ENCODE results near the gene FXYD5. TPM values are rescaled to one million over a fixed set of nuclear protein-coding genes. Genes with fewer than 3 reads are reported as not detected.
A peak's percentile ranks its signal among the peaks of the same experiment; 100 is the strongest.
"Not testable (repeated sequence)": the region's sequence is repeated elsewhere in the genome, so short reads cannot be mapped to it uniquely, and the experiment has no call there.

Gene FXYD5
- total RNA-seq, 1 experiment from 2014 or later: 760 TPM

- H3K27ac Mint-ChIP-seq (ENCODE audit: unreplicated experiment): no peak overlapping the region
- no peak for DNase-seq
- H3K4me3 Mint-ChIP-seq (ENCODE audit: low read depth, unreplicated experiment): no peak overlapping the region
- no peak for TF ChIP-seq CTCF (IDR thresholded peaks at IDR 0.05; ENCODE audit: unreplicated experiment)
- H3K27me3 Mint-ChIP-seq (ENCODE audit: unreplicated experiment): no peaks in the 10 kb centered on the region
- H3K4me1 Mint-ChIP-seq (ENCODE audit: low read depth, unreplicated experiment): peaks cover 17% of the 10 kb centered on the region
- CTCF ChIA-PET: no interaction called here
- peaks cover 28% of the 10 kb centered on the region for H3K36me3 Mint-ChIP-seq (ENCODE audit: insufficient read depth, unreplicated experiment)
- BruUV-seq (replicated peaks): no TSS peak
- no peaks in the 10 kb centered on the region for H3K9me3 Mint-ChIP-seq (ENCODE audit: low read depth, unreplicated experiment)
- intact Hi-C loops (cut with micrococcal nuclease; ENCODE audit: unreplicated experiment): no loop called here
These were observed 3.1 kb upstream of the FXYD5 start for GRCh38 chr19:35151273-35152065.

- Mint-ChIP-seq H3K36me3 (ENCODE audit: insufficient read depth, unreplicated experiment) (peaks cover 44% of the 10 kb centered on the region), H3K4me1 (ENCODE audit: low read depth, unreplicated experiment) (peaks cover 30% of the 10 kb centered on the region), H3K4me3 (ENCODE audit: low read depth, unreplicated experiment) (peak overlapping the region; percentile 99), H3K27ac (ENCODE audit: unreplicated experiment) (peak overlapping the region; percentile 96)
- H3K27me3 Mint-ChIP-seq (ENCODE audit: unreplicated experiment); BruUV-seq (replicated peaks); H3K9me3 Mint-ChIP-seq (ENCODE audit: low read depth, unreplicated experiment); intact Hi-C loops (cut with micrococcal nuclease; ENCODE audit: unreplicated experiment); DNase-seq: not testable (repeated sequence)
- CTCF ChIA-PET: interaction anchor here (0.6 to 1.5 kb wide), 6 partner anchors 8 to 199 kb away, joined by 3 to 9 read pairs (median 4); no protein-coding TSS in a partner anchor
These were observed 1.4 kb upstream of the FXYD5 start for GRCh38 chr19:35153129-35153522.

- intact Hi-C loops (cut with micrococcal nuclease; ENCODE audit: unreplicated experiment): no loop called here
- peaks cover 36% of the 10 kb centered on the region for H3K4me1 Mint-ChIP-seq (ENCODE audit: low read depth, unreplicated experiment)
- DNase-seq: peak; percentile 88
- H3K9me3 Mint-ChIP-seq (ENCODE audit: low read depth, unreplicated experiment): no peaks in the 10 kb centered on the region
- CTCF ChIA-PET: interaction anchor here (0.6 to 1.5 kb wide), 14 partner anchors 9 to 110 kb away, joined by 3 to 9 read pairs (median 4); partner anchors contain the start of gene FXYD3
- BruUV-seq (replicated peaks): no TSS peak
- TF ChIP-seq CTCF (IDR thresholded peaks at IDR 0.05; ENCODE audit: unreplicated experiment): peak; percentile 87
- H3K36me3 Mint-ChIP-seq (ENCODE audit: insufficient read depth, unreplicated experiment): peaks cover 52% of the 10 kb centered on the region
- H3K4me3 Mint-ChIP-seq (ENCODE audit: low read depth, unreplicated experiment): peak overlapping the region; percentile 99
- H3K27me3 Mint-ChIP-seq (ENCODE audit: unreplicated experiment): no peaks in the 10 kb centered on the region
- peak overlapping the region; percentile 96 for H3K27ac Mint-ChIP-seq (ENCODE audit: unreplicated experiment)
These were observed 622 bp upstream of the FXYD5 start for GRCh38 chr19:35153701-35154524.

- TF ChIP-seq CTCF (IDR thresholded peaks at IDR 0.05; ENCODE audit: unreplicated experiment): no peak
These were observed 906 bp downstream of the FXYD5 start for GRCh38 chr19:35155441-35155840.

More at GRCh38 chr19:35155441-35155840, 906 bp downstream of the FXYD5 start:
- H3K36me3 Mint-ChIP-seq (ENCODE audit: insufficient read depth, unreplicated experiment): peaks cover 66% of the 10 kb centered on the region
- BruUV-seq (replicated peaks): no TSS peak
- H3K9me3 Mint-ChIP-seq (ENCODE audit: low read depth, unreplicated experiment): no peaks in the 10 kb centered on the region
- H3K4me3 Mint-ChIP-seq (ENCODE audit: low read depth, unreplicated experiment): peak overlapping the region; percentile 99
- no peak for DNase-seq
- intact Hi-C loops (cut with micrococcal nuclease; ENCODE audit: unreplicated experiment): no loop called here
- H3K4me1 Mint-ChIP-seq (ENCODE audit: low read depth, unreplicated experiment): peaks cover 36% of the 10 kb centered on the region
- peak overlapping the region; percentile 96 for H3K27ac Mint-ChIP-seq (ENCODE audit: unreplicated experiment)
- CTCF ChIA-PET: no interaction called here
- H3K27me3 Mint-ChIP-seq (ENCODE audit: unreplicated experiment): no peaks in the 10 kb centered on the region
